ENCODE measurements around the gene ERN1.

The ERN1 gene

GRCh38 chr17:64084940-64085649 lies 44.8 kb downstream of the ERN1 start:
- no peak for TF ChIP-seq CTCF (IDR thresholded peaks at IDR 0.05; ENCODE audit: extremely low read depth, missing control alignments)
- no peak for DNase-seq (ENCODE audit: low spot score)

- DNase-seq (ENCODE audit: low spot score), result no peak
- no peak for TF ChIP-seq CTCF (IDR thresholded peaks at IDR 0.05; ENCODE audit: extremely low read depth, missing control alignments)
Measured at GRCh38 chr17:64084086-64084939, 45.6 kb downstream of the ERN1 start.

- no peak for DNase-seq (ENCODE audit: low spot score)
- TF ChIP-seq CTCF (IDR thresholded peaks at IDR 0.05; ENCODE audit: extremely low read depth, missing control alignments), result no peak
Measured at GRCh38 chr17:64083563-64084085, 46.3 kb downstream of the ERN1 start.

- no peak for DNase-seq (ENCODE audit: low spot score)
- TF ChIP-seq CTCF (IDR thresholded peaks at IDR 0.05; ENCODE audit: extremely low read depth, missing control alignments), result no peak
Measured at GRCh38 chr17:64083093-64083492, 46.9 kb downstream of the ERN1 start.

GRCh38 chr17:64081802-64082799 lies 47.8 kb downstream of the ERN1 start:
- DNase-seq (ENCODE audit: low spot score), result no peak

GRCh38 chr17:64080174-64080618 lies 49.7 kb downstream of the ERN1 start:
- no peak for TF ChIP-seq CTCF (IDR thresholded peaks at IDR 0.05; ENCODE audit: extremely low read depth, missing control alignments)
- no peak for DNase-seq (ENCODE audit: low spot score)

More at GRCh38 chr17:64081802-64082799, 47.8 kb downstream of the ERN1 start:
- TF ChIP-seq CTCF (IDR thresholded peaks at IDR 0.05; ENCODE audit: extremely low read depth, missing control alignments), result no peak
